T-helper 22 cell (primary cell): Measurements from ENCODE around the gene ARHGEF12.

Source experiments
- DNase-seq: peaks from one replicate; pipeline ENCODE4 v3.0.0-alpha.2; 2020; ENCODE audit warnings: low read depth

ARHGEF12 gene

GRCh38 chr11:120318906-120319305, 17.3 kb upstream of the ARHGEF12 start:
- DNase-seq = no peak

- DNase-seq = no peak
These were observed 11.0 kb upstream of the ARHGEF12 start, which contains the start of gene TLCD5 for GRCh38 chr11:120324932-120325810. TSS of gene TLCD5 (plus strand) at chr11:120325299. CDS start at chr11:120327442, 2,143 bp downstream.

- DNase-seq = no peak
These were observed 10.0 kb upstream of the ARHGEF12 start for GRCh38 chr11:120326228-120326627.

- no peak for DNase-seq
These were observed 9.3 kb upstream of the ARHGEF12 start for GRCh38 chr11:120326845-120327281.

- no peak for DNase-seq
These were observed 8.9 kb upstream of the ARHGEF12 start for GRCh38 chr11:120327311-120327710.

- DNase-seq = no peak
These were observed 6.7 kb upstream of the ARHGEF12 start for GRCh38 chr11:120329556-120329955.

GRCh38 chr11:120330045-120330444, 6.2 kb upstream of the ARHGEF12 start:
- no peak for DNase-seq

- DNase-seq = no peak
These were observed 4.8 kb upstream of the ARHGEF12 start for GRCh38 chr11:120331301-120331996.

GRCh38 chr11:120332822-120333716, 3.1 kb upstream of the ARHGEF12 start:
- no peak for DNase-seq

GRCh38 chr11:120333801-120334200, 2.4 kb upstream of the ARHGEF12 start:
- DNase-seq = no peak

- no peak for DNase-seq
These were observed 1.9 kb upstream of the ARHGEF12 start for GRCh38 chr11:120334332-120334731.

GRCh38 chr11:120334894-120335462, 1.2 kb upstream of the ARHGEF12 start:
- DNase-seq = peak; percentile 17

- no peak for DNase-seq
These were observed 681 bp upstream of the ARHGEF12 start for GRCh38 chr11:120335556-120335907.

- no peak for DNase-seq
These were observed 585 bp downstream of the ARHGEF12 start for GRCh38 chr11:120336641-120337354.

GRCh38 chr11:120337355-120338106, 1.3 kb downstream of the ARHGEF12 start:
- DNase-seq = no peak

- no peak for DNase-seq
These were observed 2.1 kb downstream of the ARHGEF12 start for GRCh38 chr11:120338107-120338933.

GRCh38 chr11:120339394-120339890, 3.2 kb downstream of the ARHGEF12 start:
- no peak for DNase-seq

- no peak for DNase-seq
These were observed 4.3 kb downstream of the ARHGEF12 start for GRCh38 chr11:120340529-120340928.

- no peak for DNase-seq
These were observed 6.0 kb downstream of the ARHGEF12 start for GRCh38 chr11:120342226-120342625.
